HG03565 (cell line): ENCODE measurements around the gene CREBBP.

ENCODE experiments used
- ATAC-seq: cut with Tn5 transposase; IDR thresholded peaks from one replicate; pipeline ENCODE4 v1.9.1; 2021; ENCODE audit warnings: mild to moderate bottlenecking, moderate library complexity; ENCODE audit not compliant: unreplicated experiment

The CREBBP gene

DNA sequence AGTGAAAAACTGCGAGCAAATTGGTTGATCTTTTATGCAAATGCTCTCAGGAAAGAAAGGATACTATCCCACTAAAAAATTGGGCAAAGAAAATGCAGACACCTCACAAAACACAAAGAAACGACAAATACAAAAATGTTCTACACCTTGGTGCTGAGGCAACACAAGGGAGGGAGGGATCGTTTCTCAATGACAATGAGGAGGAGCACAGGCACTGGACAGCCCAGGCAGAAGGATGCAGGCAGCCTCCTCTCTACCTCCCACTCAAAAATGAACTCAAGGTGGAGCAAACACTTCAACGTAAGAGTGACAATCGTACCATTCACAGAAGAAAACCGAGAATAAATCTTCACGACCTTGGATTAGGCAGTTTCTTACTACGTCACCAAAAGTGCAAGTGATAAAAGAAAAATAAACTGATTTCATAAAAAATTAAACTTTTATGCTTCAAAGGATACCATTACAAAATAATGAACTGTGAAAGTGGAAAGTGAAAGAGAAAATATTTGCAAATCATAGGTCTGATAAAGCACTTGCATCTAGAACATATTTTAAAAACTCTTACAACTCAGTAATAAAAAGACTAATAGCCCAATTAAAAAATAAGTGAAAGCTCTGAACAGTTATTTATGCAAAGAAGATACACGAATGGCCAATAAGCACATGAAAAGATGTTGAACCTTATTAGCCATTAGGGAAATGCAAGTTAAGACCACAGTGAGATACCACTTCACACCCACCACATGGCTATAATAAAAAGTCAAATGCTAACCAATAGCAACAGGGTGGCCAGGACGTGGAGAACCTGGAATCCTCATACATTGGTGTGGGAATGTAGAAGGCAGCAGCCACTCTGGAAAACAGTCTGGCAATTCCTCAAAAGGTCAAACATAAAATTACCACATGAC lies 82.4 kb downstream of the CREBBP start:
- no peak for ATAC-seq

GRCh38 chr16:3797473-3797872 lies 83.0 kb downstream of the CREBBP start:
- no peak for ATAC-seq

DNA sequence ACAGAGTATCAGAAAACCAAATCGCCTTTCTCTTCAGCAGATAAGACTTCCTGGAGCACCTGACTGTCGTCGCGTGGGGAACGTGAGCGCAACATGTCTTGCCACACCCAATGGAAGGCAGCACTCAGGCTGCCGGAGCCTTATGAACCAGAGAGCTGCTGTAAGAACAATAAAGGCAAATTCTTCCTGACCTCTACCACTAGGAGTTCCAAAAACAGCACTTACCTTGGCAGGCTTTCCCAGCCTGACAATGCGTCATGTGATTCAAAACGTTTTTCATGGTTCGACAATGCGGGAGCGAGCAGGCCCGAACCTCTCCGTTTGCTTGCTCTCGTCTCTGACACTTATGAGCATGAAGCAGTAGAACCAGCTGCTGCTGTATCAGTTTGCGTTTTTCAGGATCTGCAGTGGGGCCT lies 87.3 kb downstream of the CREBBP start:
- ATAC-seq, result no peak

DNA sequence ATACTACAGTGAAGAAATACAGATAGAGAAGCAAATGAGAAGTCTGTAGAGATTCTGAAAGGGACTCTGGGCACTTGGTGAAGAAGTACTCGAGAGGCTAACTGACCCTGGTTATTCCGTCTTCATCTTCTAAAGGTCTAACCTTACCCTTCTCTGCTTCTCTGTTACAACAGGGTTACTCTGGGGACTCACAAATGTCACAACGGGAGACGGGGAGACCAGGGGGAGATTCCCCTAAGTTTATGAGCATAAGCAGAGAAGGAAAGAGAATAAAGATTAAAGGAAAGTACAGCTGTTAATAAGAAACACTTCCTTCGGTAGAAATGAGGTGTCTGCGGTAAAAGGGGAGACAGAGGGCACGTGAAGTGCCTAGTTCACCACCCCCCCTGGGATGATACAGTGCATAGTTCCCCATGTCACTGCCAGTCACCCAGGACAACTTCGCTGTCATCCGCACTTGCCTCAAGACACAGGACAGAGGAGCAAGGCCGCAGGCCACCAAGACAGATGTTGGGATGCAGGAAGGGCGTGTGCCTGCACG lies 88.0 kb downstream of the CREBBP start:
- no peak for ATAC-seq

GRCh38 chr16:3791701-3792100 lies 88.8 kb downstream of the CREBBP start:
- no peak for ATAC-seq

DNA sequence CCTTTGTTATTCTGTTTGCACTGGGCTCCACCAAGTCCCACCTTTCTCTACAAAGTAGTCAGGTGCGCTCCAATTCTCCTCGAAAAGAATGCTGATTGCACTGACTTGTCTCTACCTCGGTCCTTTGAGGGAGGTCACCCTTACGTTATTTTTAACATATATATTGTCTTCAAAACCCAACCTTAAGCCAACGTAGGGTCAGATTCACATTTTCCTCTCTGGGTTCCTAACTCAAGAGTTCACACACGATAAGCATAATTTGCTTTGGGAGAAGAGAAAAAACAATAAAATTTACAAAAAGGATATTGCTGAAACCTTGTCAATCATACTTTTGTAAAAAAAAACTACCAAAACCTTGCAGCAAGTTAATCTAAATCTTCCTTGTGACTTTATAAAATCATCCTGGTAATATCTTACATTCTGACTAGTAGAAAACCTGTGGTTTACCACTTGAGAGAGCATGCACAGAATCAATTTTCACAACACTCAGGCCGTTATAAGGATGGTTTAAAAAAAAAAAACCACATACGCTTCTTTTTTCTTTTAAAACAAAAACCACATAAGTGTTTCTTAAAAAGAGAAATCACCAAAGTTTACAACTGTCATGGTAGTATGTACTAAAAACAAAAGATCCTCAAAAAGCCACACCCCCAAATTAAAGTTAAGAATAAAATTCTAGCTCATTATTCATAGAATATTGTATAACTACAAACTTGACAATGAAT lies 91.0 kb downstream of the CREBBP start:
- ATAC-seq, result no peak

DNA sequence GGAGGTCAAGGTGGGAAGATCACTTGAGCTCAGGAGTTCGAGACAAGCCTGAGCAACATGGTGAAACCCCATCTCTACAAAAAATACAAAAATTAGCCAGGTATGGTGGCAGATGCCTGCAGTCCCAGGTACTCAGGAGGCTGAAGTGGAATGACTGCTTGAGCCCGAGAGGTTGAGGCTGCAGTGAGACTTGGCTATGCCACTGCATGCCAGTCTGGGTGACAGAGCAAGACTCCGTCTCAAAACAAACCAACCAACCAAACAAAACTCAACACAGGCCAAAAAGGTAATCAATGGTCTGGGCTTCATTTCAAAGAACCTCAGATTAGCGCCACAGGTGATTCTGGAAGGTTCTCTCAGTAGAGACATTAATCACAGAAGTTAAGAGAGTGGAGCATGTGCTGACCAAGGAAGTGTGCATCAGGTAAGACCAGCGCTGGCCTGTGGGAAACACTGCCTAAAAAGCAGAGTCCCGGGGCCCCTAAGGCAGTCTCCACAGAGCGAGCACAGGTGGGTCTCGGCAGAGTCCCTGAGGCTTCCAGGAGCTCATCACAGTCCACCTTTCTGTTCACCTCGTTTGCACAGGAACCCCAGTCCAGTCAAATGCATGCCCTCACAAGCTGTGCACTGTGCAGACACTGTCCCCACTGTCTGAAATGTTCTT lies 91.7 kb downstream of the CREBBP start:
- ATAC-seq, result no peak

DNA sequence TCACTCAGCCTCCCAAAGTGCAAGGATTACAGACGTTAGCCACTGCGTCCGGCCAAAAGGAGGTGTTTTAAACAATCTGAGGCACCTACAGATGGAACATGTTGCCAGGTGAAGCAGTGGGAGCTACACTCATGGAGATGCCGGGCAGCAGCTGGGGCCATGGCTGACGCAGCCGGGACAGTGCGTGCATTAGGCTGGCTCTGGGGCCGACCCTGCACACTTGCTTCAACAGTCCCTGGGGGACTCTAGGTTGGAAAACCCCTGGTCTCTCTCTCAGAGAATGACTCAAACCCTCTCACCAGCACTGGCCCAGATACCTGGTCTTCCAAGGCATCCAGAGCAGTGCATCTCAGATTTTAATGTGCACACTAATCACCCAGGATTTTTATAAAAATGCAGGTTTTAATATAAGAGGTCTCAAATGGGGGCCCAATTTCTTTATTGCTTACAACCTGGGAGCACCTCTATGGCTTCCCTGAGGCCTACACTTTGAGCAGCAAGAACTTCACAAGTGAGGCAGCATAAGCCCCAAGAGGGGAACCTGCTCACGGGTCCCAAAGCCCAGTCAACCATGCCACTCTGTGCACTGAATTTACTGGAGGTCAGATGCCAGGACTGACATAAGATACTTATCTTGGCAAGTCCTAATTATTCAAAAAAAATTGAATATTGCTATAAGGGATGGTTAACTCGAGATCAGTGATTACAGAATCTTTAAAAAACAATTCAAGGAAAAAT lies 92.4 kb downstream of the CREBBP start:
- no peak for ATAC-seq

GRCh38 chr16:3785413-3785812 lies 95.1 kb downstream of the CREBBP start:
- no peak for ATAC-seq

- ATAC-seq, result no peak
These were observed 97.0 kb downstream of the CREBBP start for GRCh38 chr16:3783516-3783915.

DNA sequence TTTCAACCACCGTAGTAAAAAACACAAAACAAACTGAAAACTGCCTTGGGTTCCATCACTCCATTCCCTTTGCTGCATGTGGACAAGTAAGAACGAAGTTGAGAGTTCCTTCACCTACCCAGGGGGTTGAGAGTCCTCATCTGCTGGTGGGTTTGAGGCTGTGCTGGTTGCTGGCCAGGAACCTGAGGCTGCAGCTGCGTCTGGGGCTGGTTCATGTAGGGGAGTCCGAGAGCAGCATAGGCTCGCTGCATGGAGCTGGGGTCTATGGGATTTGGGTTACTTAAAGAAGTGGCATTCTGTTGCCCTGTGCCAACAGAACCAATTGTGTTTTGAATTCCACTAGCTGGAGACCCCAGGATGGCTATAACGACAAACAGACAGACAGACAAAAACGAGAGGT lies 97.9 kb downstream of the CREBBP start:
- no peak for ATAC-seq

DNA sequence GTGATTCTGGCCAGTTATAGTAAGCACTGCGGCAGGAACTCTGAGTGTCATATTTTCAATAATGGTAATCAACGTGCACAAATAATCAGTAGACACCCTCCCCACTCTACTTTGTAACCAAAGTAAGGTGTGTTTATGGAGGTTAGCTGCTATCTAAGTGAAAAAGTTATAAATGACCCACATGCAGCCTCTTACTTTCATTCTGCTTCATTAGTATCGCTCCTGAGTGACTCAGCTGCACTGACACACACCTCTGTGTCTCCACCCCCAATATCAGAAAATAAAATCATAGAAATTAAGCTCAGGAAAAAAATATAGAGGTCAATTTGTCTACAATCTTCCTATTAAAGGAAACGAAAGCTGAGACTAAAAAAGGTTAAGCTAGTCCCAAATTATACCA lies 99.1 kb downstream of the CREBBP start:
- no peak for ATAC-seq

DNA sequence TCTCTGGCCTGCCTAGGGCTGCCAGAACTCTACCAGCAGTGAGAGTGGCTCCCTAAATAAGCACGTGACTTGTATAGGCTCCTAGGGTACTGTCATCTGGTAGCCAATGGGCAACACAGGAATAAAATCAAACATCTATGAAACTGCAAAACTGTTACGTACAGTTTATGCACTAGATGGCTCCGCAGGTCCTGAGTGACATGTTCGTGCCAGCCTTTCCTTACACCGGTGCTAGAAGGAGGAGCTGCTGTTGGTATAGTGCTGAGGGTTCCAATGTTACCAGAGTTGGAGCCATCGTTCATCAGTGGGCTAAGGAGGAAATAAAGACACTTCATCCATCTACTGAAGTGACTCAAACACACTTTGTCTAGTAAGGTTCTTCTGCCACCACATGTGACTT lies 99.9 kb downstream of the CREBBP start:
- ATAC-seq, result no peak

DNA sequence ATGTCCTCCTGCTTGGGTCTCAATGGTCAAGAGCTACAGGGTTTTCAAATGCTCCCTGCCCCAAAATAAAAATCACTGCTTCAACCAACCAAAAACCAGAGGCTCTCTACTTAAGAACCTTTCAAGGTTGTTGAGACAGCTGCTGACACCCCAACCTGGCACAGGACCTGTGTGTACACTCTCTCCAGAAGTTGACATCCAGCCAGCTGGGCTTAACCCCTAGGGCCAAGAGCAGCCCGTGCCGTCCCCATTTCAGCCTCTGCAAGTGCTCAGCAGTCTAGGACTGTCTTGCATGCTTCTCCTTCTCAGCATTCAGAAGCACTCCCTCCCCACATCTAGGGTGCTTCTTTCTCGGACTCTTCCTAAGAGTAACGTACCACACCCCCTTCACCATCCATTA lies 104.2 kb downstream of the CREBBP start:
- ATAC-seq, result no peak

GRCh38 chr16:3774819-3775218 lies 105.7 kb downstream of the CREBBP start:
- ATAC-seq, result no peak

DNA sequence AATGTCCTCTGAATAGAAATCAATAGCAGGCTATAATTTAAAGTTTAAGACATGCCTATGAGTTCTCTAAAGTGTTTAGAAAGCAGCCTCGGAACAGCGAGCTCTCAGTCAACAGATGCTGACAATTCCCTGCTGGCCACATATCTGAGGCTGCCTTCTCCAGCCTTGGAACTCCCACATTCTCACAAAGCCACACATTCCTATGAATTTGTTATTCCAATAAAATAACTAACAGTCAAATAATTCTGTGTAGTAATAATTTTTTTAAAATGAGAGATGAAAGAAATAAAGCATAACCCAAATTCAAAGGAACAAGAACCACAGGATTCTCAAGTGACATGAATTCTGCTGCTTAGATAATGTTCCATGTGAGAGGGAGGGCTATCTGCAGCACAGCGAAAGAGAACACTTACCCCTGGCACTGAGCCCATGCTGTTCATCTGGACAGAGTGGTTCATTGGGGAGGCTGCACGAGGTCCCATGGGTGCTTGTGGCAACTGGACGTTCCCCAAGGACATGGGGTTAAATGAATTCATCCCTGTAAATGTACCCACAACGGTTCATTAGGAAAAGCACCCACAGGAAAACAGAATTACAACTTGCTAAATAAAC lies 106.3 kb downstream of the CREBBP start:
- no peak for ATAC-seq

GRCh38 chr16:3773663-3774062 lies 106.8 kb downstream of the CREBBP start:
- no peak for ATAC-seq

DNA sequence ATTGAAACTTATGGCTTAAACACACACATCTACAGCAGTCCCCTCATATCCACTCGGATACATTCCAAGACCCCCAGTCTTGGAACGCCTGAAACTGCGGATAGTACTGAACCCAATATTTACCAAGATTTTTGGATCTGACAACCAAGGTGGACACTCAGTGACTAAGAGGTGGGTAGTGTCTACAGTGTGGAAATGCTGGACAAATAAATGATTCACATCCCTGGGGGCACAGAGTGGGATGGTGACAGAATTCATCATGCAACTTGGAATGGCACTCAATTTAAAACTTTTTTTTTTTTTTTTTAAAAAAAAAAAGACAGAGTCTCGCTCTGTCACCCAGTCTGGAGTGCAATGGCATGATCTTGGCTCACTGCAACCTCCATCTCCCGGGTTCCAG lies 109.0 kb downstream of the CREBBP start:
- no peak for ATAC-seq

DNA sequence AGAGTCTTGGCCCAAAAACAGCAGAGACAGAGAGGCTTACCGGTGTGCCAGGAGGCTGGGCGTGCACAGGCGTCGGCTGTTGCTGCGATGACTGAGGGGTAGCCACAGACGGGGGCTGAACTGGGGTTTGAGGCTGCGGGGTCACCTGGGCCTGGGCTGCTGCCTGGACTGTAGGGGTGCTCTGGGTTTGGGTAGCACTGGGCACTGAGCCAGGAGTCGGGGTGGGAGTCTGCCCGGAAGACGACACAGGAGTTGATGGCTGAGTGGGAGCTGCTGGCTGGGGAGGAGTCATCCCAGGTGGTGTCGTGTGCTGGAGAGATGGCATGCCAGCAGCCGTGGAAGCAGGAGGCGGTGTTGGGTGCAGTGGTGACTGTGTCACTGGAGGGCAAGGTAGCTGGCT lies 110.0 kb downstream of the CREBBP start:
- ATAC-seq, result no peak

DNA sequence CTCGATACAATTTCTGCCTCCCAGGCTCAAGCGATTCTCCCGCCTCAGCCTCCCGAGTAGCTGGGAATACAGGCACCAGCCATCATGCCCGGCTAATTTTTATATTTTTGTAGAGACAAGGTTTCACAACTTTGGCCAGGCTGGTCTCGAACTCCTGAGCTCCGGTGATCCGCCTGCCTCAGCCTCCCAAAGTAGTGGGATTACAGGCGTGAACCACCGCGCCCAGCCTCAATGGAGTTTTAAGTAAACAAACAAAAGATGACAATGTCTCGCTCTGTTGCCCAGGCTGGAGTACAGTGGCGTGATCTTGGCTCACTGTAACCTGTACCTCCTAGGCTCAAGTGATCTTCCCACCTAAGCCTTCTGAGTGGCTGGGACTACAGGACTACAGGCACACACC lies 110.6 kb downstream of the CREBBP start:
- no peak for ATAC-seq
